HPDE6-E6E7 (cell line): ENCODE data around the gene UROS.

Source experiments
- DNase-seq: peaks from one replicate; pipeline ENCODE4 v3.0.0; 2011; ENCODE audit warnings: missing footprints; ENCODE audit errors: extremely low spot score

Gene UROS

GRCh38 chr10:125836746-125837145 is 13.7 kb upstream of the UROS start:
- DNase-seq: no peak

- no peak for DNase-seq
These were observed 5.3 kb upstream of the UROS start for GRCh38 chr10:125828311-125828710.

GRCh38 chr10:125827133-125827532 is 4.1 kb upstream of the UROS start:
- DNase-seq: no peak

- DNase-seq: peak; percentile 23
These were observed 1.7 kb upstream of the UROS start for GRCh38 chr10:125824736-125825135.

GRCh38 chr10:125823663-125824251 is 699 bp upstream of the UROS start:
- DNase-seq: no peak

GRCh38 chr10:125820701-125821100 is 2.4 kb downstream of the UROS start:
- no peak for DNase-seq

GRCh38 chr10:125817337-125817946 is 5.6 kb downstream of the UROS start:
- no peak for DNase-seq

GRCh38 chr10:125816548-125816947 is 6.5 kb downstream of the UROS start:
- no peak for DNase-seq

- DNase-seq: no peak
These were observed 7.3 kb downstream of the UROS start for GRCh38 chr10:125815764-125816163.

- DNase-seq: no peak
These were observed 10.8 kb downstream of the UROS start for GRCh38 chr10:125812128-125812750.

GRCh38 chr10:125811251-125811650 is 11.8 kb downstream of the UROS start:
- no peak for DNase-seq

GRCh38 chr10:125808047-125808446 is 15.0 kb downstream of the UROS start:
- DNase-seq: no peak

- no peak for DNase-seq
These were observed 20.3 kb downstream of the UROS start for GRCh38 chr10:125802739-125803138.

- no peak for DNase-seq
These were observed 20.9 kb downstream of the UROS start for GRCh38 chr10:125802131-125802530.

- DNase-seq: no peak
These were observed 21.5 kb downstream of the UROS start for GRCh38 chr10:125801574-125801973.

- DNase-seq: no peak
These were observed 23.4 kb downstream of the UROS start for GRCh38 chr10:125799451-125800182.

- no peak for DNase-seq
These were observed 24.9 kb downstream of the UROS start for GRCh38 chr10:125797994-125798662.

- no peak for DNase-seq
These were observed 25.6 kb downstream of the UROS start for GRCh38 chr10:125797424-125797823.

GRCh38 chr10:125795637-125796190 is 27.3 kb downstream of the UROS start:
- no peak for DNase-seq

GRCh38 chr10:125795128-125795527 is 27.9 kb downstream of the UROS start:
- DNase-seq: no peak

- DNase-seq: no peak
These were observed 30.4 kb downstream of the UROS start for GRCh38 chr10:125792342-125793300.
